HAP-1 (cell line): ENCODE data around the gene IL1R2.
"Not testable (repeated sequence)": the region's sequence is repeated elsewhere in the genome, so short reads cannot be mapped to it uniquely, and the experiment has no call there.

Experiments used
- DNase-seq, 2 experiments: peaks; one replicate each; pipeline ENCODE4 v3.0.0-alpha.2; 2016 to 2020; ENCODE audit warnings: low spot score in 2 of 2
- H3K27me3 ChIP-seq: fragments of 250-450 bp; sonication (Bioruptor Pico); 2 replicates; pipeline ENCODE4 v1.5.1; 2020; ENCODE audit warnings: low read depth, mild to moderate bottlenecking, moderate library complexity
- H3K36me3 ChIP-seq: fragments of 250-450 bp; sonication (Bioruptor Pico); replicated peaks from 2 replicates; pipeline ENCODE4 v1.5.1; 2020; ENCODE audit warnings: mild to moderate bottlenecking
- H3K4me1 ChIP-seq: fragments of 250-450 bp; sonication (Bioruptor Pico); 2 replicates; pipeline ENCODE4 v1.5.1; 2020; ENCODE audit warnings: mild to moderate bottlenecking
- H3K4me3 ChIP-seq: fragments of 250-450 bp; sonication (Bioruptor Pico); 2 replicates; pipeline ENCODE4 v1.5.1; 2020; ENCODE audit warnings: mild to moderate bottlenecking, moderate library complexity
- H3K9me3 ChIP-seq: fragments of 250-450 bp; sonication (Bioruptor Pico); 2 replicates; pipeline ENCODE4 v1.5.1; 2020; ENCODE audit warnings: mild to moderate bottlenecking, moderate library complexity
- in situ Hi-C: fragments of 300-500 bp; cut with MboI; formaldehyde crosslinking; loops from 3 replicates; pipeline ENCODE4 v1.14.3; 2020; ENCODE audit warnings: low sequenced_read_pairs, inconsistent platforms, mixed read lengths

IL1R2 gene

GRCh38 chr2:102062802-102063201, 71.0 kb downstream of the IL1R2 start:
- H3K36me3 ChIP-seq: no peaks in the 10 kb centered on the region
- H3K9me3 ChIP-seq: no peaks in the 10 kb centered on the region
- no peaks in the 10 kb centered on the region for H3K4me1 ChIP-seq
- H3K4me3 ChIP-seq: no peak overlapping the region
- DNase-seq: no peak
- no peaks in the 10 kb centered on the region for H3K27me3 ChIP-seq
- in situ Hi-C loops: no loop called here

- Histone ChIP-seq H3K36me3 (no peaks in the 10 kb centered on the region), H3K27me3 (no peaks in the 10 kb centered on the region), H3K9me3 (no peaks in the 10 kb centered on the region), H3K4me1 (no peaks in the 10 kb centered on the region), H3K4me3 (no peak overlapping the region)
- in situ Hi-C loops: no loop called here
- no peak for DNase-seq
Observed at GRCh38 chr2:102063487-102063911, 71.7 kb downstream of the IL1R2 start.

- Histone ChIP-seq H3K4me1 (no peaks in the 10 kb centered on the region), H3K4me3 (no peak overlapping the region), H3K36me3 (no peaks in the 10 kb centered on the region), H3K27me3 (no peaks in the 10 kb centered on the region), H3K9me3 (no peaks in the 10 kb centered on the region)
- no peak for DNase-seq
- in situ Hi-C loops: no loop called here
Observed at GRCh38 chr2:102063941-102064678, 72.3 kb downstream of the IL1R2 start.

GRCh38 chr2:102064679-102065674, 73.2 kb downstream of the IL1R2 start:
- no peaks in the 10 kb centered on the region for H3K4me1 ChIP-seq
- no peaks in the 10 kb centered on the region for H3K9me3 ChIP-seq
- DNase-seq: no peak
- H3K4me3 ChIP-seq: no peak overlapping the region
- in situ Hi-C loops: no loop called here
- H3K36me3 ChIP-seq: no peaks in the 10 kb centered on the region
- no peaks in the 10 kb centered on the region for H3K27me3 ChIP-seq

GRCh38 chr2:102065675-102066252, 74.0 kb downstream of the IL1R2 start:
- in situ Hi-C loops: no loop called here
- no peak for DNase-seq

GRCh38 chr2:102066554-102066953, 74.8 kb downstream of the IL1R2 start:
- Histone ChIP-seq H3K36me3 (no peaks in the 10 kb centered on the region), H3K27me3 (no peaks in the 10 kb centered on the region), H3K4me1 (no peaks in the 10 kb centered on the region), H3K9me3 (no peaks in the 10 kb centered on the region), H3K4me3 (no peak overlapping the region)
- in situ Hi-C loops: no loop called here
- DNase-seq: no peak

More at GRCh38 chr2:102065675-102066252, 74.0 kb downstream of the IL1R2 start:
- Histone ChIP-seq H3K4me3 (no peak overlapping the region), H3K9me3 (no peaks in the 10 kb centered on the region), H3K4me1 (no peaks in the 10 kb centered on the region), H3K27me3 (no peaks in the 10 kb centered on the region), H3K36me3 (no peaks in the 10 kb centered on the region)

- H3K36me3 ChIP-seq, DNase-seq, in situ Hi-C loops, H3K9me3 ChIP-seq, H3K4me3 ChIP-seq, H3K4me1 ChIP-seq, H3K27me3 ChIP-seq: not testable (repeated sequence)
Observed at GRCh38 chr2:102068126-102068525, 76.4 kb downstream of the IL1R2 start.

GRCh38 chr2:102069311-102069974, 77.7 kb downstream of the IL1R2 start:
- H3K4me3 ChIP-seq: no peak overlapping the region
- no peak for DNase-seq
- H3K27me3 ChIP-seq: no peaks in the 10 kb centered on the region
- in situ Hi-C loops: no loop called here
- H3K9me3 ChIP-seq: no peaks in the 10 kb centered on the region
- H3K4me1 ChIP-seq: no peaks in the 10 kb centered on the region
- H3K36me3 ChIP-seq: no peaks in the 10 kb centered on the region

- no peaks in the 10 kb centered on the region for H3K27me3 ChIP-seq
- in situ Hi-C loops: no loop called here
- H3K4me3 ChIP-seq: no peak overlapping the region
- no peaks in the 10 kb centered on the region for H3K36me3 ChIP-seq
- H3K9me3 ChIP-seq: no peaks in the 10 kb centered on the region
- DNase-seq: no peak
- H3K4me1 ChIP-seq: no peaks in the 10 kb centered on the region
Observed at GRCh38 chr2:102070058-102070642, 78.4 kb downstream of the IL1R2 start.

- Histone ChIP-seq H3K4me3 (no peak overlapping the region), H3K4me1 (no peaks in the 10 kb centered on the region), H3K36me3 (no peaks in the 10 kb centered on the region), H3K27me3 (no peaks in the 10 kb centered on the region), H3K9me3 (no peaks in the 10 kb centered on the region)
- no peak for DNase-seq
- in situ Hi-C loops: no loop called here
Observed at GRCh38 chr2:102072741-102073140, 81.0 kb downstream of the IL1R2 start.

GRCh38 chr2:102073168-102073724, 81.5 kb downstream of the IL1R2 start:
- DNase-seq: no peak
- Histone ChIP-seq H3K36me3 (no peaks in the 10 kb centered on the region), H3K4me1 (no peaks in the 10 kb centered on the region), H3K27me3 (no peaks in the 10 kb centered on the region), H3K9me3 (no peaks in the 10 kb centered on the region), H3K4me3 (no peak overlapping the region)
- in situ Hi-C loops: no loop called here

- Histone ChIP-seq H3K4me1 (no peaks in the 10 kb centered on the region), H3K36me3 (no peaks in the 10 kb centered on the region)
Observed at GRCh38 chr2:102074152-102074783, 82.5 kb downstream of the IL1R2 start.

More at GRCh38 chr2:102074152-102074783, 82.5 kb downstream of the IL1R2 start:
- Histone ChIP-seq H3K27me3 (no peaks in the 10 kb centered on the region), H3K9me3 (no peaks in the 10 kb centered on the region), H3K4me3 (no peak overlapping the region)
- DNase-seq: no peak
- in situ Hi-C loops: no loop called here
